Colon (tissue), 2 donors: Measurements from ENCODE around the gene NOPCHAP1.
"Not testable (repeated sequence)": the region's sequence is repeated elsewhere in the genome, so short reads cannot be mapped to it uniquely, and the experiment has no call there.

Experiments
- FAIRE-seq: peaks from 2 replicates; lab custom pipeline; 2012; peaks lifted over from hg19 to GRCh38; lab: Jason Lieb, UNC
- donor health status: control.
- donor health status: control.

Gene NOPCHAP1

GRCh38 chr12:104964856-104965205, 21.3 kb upstream of the NOPCHAP1 start:
- FAIRE-seq = no peak

GRCh38 chr12:104966677-104967076, 19.4 kb upstream of the NOPCHAP1 start:
- FAIRE-seq = no peak

GRCh38 chr12:104969343-104969742, 16.8 kb upstream of the NOPCHAP1 start:
- no peak for FAIRE-seq

- FAIRE-seq = no peak
Measured at GRCh38 chr12:104971306-104971705, 14.8 kb upstream of the NOPCHAP1 start.

GRCh38 chr12:104973250-104973649, 12.9 kb upstream of the NOPCHAP1 start:
- FAIRE-seq = no peak

- FAIRE-seq = no peak
Measured at GRCh38 chr12:104974626-104975290, 11.4 kb upstream of the NOPCHAP1 start.

- no peak for FAIRE-seq
Measured at GRCh38 chr12:104975587-104976343, 10.4 kb upstream of the NOPCHAP1 start.

- no peak for FAIRE-seq
Measured at GRCh38 chr12:104976703-104977102, 9.4 kb upstream of the NOPCHAP1 start.

GRCh38 chr12:104977688-104978087, 8.4 kb upstream of the NOPCHAP1 start:
- FAIRE-seq = not testable (repeated sequence)

GRCh38 chr12:104985206-104985605, 910 bp upstream of the NOPCHAP1 start:
- no peak for FAIRE-seq

GRCh38 chr12:104990950-104991349, 4.8 kb downstream of the NOPCHAP1 start:
- no peak for FAIRE-seq

GRCh38 chr12:104991565-104992128, 5.5 kb downstream of the NOPCHAP1 start:
- FAIRE-seq = no peak

- no peak for FAIRE-seq
Measured at GRCh38 chr12:104994336-104994735, 8.2 kb downstream of the NOPCHAP1 start.

- FAIRE-seq = no peak
Measured at GRCh38 chr12:104997541-104997940, 11.4 kb downstream of the NOPCHAP1 start.

GRCh38 chr12:104998423-104999346, 12.6 kb downstream of the NOPCHAP1 start:
- FAIRE-seq = no peak

GRCh38 chr12:104999347-104999685, 13.2 kb downstream of the NOPCHAP1 start:
- no peak for FAIRE-seq

- FAIRE-seq = no peak
Measured at GRCh38 chr12:105001476-105001875, 15.4 kb downstream of the NOPCHAP1 start.

GRCh38 chr12:105013892-105014291, 27.8 kb downstream of the NOPCHAP1 start:
- FAIRE-seq = no peak

GRCh38 chr12:105014603-105015002, 28.5 kb downstream of the NOPCHAP1 start:
- FAIRE-seq = no peak

GRCh38 chr12:105015543-105015942, 29.4 kb downstream of the NOPCHAP1 start:
- FAIRE-seq = no peak

GRCh38 chr12:105018012-105018411, 31.9 kb downstream of the NOPCHAP1 start:
- no peak for FAIRE-seq

- FAIRE-seq = no peak
Measured at GRCh38 chr12:105018776-105019175, 32.7 kb downstream of the NOPCHAP1 start.
